ENCODE results near the gene C4A. TPM values are rescaled to one million over a fixed set of nuclear protein-coding genes. Genes with fewer than 3 reads are reported as not detected.
"Not testable (repeated sequence)": the region's sequence is repeated elsewhere in the genome, so short reads cannot be mapped to it uniquely, and the experiment has no call there.

Gene C4A
- polyA plus RNA-seq, 1 experiment = 7.5 TPM

DNA sequence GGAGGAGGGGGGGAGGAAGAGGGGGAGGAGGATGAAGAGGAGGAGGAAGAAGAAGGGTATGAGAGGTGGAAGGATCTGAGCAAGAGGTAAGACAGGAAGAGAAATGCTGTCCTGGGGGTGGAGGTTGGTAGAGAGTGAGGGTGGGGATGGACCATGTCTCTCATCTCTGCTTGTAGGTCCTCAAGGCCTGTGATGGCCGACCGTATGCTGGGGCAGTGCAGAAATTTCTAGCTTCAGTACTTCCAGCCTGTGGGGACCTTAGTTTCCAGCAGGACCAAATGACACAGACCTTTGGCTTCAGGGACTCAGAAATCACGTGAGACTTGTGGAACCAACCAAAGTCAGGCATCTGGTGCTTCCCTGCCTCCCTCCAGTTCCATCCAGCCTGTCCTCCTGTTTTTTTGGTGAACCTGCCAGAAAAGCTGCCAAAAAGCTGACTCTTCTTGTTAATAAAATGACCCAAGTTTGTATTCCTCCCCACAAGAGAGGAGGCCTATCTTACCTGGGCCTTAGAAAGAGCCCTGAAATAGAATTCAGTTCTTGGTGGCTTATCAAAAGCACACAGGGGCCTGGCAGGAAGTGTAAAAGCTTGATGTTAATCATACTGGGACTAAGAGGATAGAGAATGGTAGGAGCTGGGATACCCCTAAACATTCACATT is 2.5 kb upstream of the C4A start:
- no peak for DNase-seq (ENCODE audit: low read depth, low spot score)
- ChIA-PET POLR2A (no interaction called here), CTCF (interaction anchor here (0.5 to 1.2 kb wide), 2 partner anchors 138 to 268 kb away, joined by 3 to 5 read pairs; no protein-coding TSS in a partner anchor)
- Histone ChIP-seq H3K27ac (ENCODE audit: low read depth, low read length) (no peak overlapping the region), H3K27me3 (ENCODE audit: control insufficient read depth, insufficient read depth, low read length) (no peaks in the 10 kb centered on the region), H3K4me3 (ENCODE audit: low read depth, low read length) (no peak overlapping the region), H3K9me3 (ENCODE audit: control insufficient read depth, insufficient read depth, low read length) (no peaks in the 10 kb centered on the region; the same call in 1 of the 2 replicates)
- TF ChIP-seq, protein P1, sequence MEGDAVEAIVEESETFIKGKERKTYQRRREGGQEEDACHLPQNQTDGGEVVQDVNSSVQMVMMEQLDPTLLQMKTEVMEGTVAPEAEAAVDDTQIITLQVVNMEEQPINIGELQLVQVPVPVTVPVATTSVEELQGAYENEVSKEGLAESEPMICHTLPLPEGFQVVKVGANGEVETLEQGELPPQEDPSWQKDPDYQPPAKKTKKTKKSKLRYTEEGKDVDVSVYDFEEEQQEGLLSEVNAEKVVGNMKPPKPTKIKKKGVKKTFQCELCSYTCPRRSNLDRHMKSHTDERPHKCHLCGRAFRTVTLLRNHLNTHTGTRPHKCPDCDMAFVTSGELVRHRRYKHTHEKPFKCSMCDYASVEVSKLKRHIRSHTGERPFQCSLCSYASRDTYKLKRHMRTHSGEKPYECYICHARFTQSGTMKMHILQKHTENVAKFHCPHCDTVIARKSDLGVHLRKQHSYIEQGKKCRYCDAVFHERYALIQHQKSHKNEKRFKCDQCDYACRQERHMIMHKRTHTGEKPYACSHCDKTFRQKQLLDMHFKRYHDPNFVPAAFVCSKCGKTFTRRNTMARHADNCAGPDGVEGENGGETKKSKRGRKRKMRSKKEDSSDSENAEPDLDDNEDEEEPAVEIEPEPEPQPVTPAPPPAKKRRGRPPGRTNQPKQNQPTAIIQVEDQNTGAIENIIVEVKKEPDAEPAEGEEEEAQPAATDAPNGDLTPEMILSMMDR (IDR thresholded peaks at IDR 0.05; ENCODE audit: low read depth, low read length) = no peak

DNA sequence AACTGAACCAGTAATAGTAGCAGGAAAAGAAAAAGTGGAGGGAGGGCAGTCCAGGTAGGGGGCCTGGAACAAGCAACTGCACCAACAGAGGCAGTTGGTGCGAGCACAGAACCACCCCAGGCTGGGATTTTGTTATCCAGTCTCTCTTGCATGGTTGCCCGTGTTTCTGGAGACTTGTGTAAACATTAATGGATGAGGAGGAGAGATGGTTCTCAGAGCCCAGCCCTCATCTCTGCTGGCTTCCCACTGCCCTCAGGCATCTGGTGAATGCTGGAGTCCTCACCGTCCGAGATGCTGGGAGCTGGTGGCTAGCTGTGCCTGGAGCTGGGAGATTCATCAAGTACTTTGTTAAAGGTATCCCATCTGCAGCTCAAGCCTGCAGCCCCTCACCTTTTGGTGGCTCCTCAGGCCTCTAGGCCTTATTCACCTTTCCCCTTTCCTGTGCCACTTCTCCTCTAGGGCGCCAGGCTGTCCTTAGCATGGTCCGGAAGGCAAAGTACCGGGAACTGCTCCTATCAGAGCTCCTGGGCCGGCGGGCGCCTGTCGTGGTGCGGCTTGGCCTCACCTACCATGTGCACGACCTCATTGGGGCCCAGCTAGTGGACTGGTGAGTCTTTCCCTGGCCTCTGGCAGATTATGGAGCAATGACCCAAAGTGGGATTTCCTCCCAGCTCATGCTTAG is 1.5 kb upstream of the C4A start:
- H3K9me3 ChIP-seq (ENCODE audit: control insufficient read depth, insufficient read depth, low read length); POLR2A ChIA-PET; H3K27me3 ChIP-seq (ENCODE audit: control insufficient read depth, insufficient read depth, low read length): not testable (repeated sequence)

DNA sequence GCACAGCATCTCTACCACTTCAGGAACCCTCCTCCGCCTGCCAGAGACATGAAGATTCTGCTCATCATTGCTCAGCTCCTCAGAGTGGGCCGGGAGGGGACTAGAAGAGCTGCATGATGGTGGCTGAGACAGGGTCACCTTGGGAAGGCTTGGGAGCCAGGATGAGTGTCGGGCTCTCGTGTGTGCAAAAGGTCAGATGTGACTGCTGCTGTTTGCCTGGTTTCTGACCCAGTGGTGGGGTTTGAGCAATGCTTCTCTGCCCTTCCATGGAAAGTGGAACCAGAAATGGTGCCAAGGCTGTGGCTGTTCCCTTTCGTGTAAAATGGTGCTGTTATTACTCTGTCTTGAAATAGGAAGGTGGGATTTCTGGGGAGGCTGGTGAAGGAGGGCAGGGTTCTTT is 859 bp upstream of the C4A start:
- H3K27ac ChIP-seq (ENCODE audit: low read depth, low read length); DNase-seq (ENCODE audit: low read depth, low spot score); POLR2A ChIA-PET; H3K4me3 ChIP-seq (ENCODE audit: low read depth, low read length); H3K27me3 ChIP-seq (ENCODE audit: control insufficient read depth, insufficient read depth, low read length); CTCF ChIA-PET; H3K9me3 ChIP-seq (ENCODE audit: control insufficient read depth, insufficient read depth, low read length): not testable (repeated sequence)

More for the DNA sequence above, 1.5 kb upstream of the C4A start:
- H3K4me3 ChIP-seq (ENCODE audit: low read depth, low read length); DNase-seq (ENCODE audit: low read depth, low spot score); H3K27ac ChIP-seq (ENCODE audit: low read depth, low read length): not testable (repeated sequence)
- CTCF ChIA-PET = interaction anchor here (0.6 to 1.2 kb wide), 2 partner anchors 137 to 864 kb away, joined by 3 read pairs; partner anchors contain the start of gene PSMB8

DNA sequence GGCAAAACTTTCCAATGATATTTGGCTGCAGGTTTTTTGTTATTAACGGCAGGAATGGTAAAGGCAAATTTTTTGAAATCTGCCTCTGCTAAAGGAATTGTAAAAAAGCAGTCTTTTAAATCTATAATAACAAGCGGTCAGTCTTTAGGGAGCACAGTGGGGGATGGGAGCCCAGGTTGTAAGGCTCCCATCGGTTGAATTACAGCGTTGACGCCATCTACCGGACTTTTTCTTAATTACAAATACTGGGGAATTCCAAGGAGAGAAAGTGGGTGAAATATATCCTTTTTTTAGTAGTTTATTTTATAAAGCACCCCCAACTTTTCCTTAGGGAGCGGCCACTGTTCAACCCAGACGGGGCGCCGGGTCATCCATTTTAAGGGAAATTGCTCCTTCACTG is 7.5 kb downstream of the C4A start:
- POLR2A ChIA-PET; H3K4me3 ChIP-seq (ENCODE audit: low read depth, low read length); CTCF ChIA-PET; DNase-seq (ENCODE audit: low read depth, low spot score); H3K27ac ChIP-seq (ENCODE audit: low read depth, low read length); H3K27me3 ChIP-seq (ENCODE audit: control insufficient read depth, insufficient read depth, low read length); H3K9me3 ChIP-seq (ENCODE audit: control insufficient read depth, insufficient read depth, low read length): not testable (repeated sequence)

DNA sequence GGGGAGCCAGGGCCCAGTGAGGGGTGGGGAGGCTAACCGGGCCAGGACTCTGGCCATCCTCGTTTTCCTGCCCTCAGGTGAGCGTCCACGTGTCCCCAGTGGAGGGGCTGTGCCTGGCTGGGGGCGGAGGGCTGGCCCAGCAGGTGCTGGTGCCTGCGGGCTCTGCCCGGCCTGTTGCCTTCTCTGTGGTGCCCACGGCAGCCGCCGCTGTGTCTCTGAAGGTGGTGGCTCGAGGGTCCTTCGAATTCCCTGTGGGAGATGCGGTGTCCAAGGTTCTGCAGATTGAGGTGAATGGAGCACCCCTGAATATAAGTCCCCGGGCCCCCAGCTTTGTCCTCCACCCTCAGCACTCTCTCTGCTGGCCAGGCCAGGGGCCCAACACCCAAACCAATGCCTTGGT is 12.6 kb downstream of the C4A start:
- POLR2A ChIA-PET; CTCF ChIA-PET; H3K27ac ChIP-seq (ENCODE audit: low read depth, low read length); H3K4me3 ChIP-seq (ENCODE audit: low read depth, low read length); DNase-seq (ENCODE audit: low read depth, low spot score); H3K9me3 ChIP-seq (ENCODE audit: control insufficient read depth, insufficient read depth, low read length); H3K27me3 ChIP-seq (ENCODE audit: control insufficient read depth, insufficient read depth, low read length): not testable (repeated sequence)

DNA sequence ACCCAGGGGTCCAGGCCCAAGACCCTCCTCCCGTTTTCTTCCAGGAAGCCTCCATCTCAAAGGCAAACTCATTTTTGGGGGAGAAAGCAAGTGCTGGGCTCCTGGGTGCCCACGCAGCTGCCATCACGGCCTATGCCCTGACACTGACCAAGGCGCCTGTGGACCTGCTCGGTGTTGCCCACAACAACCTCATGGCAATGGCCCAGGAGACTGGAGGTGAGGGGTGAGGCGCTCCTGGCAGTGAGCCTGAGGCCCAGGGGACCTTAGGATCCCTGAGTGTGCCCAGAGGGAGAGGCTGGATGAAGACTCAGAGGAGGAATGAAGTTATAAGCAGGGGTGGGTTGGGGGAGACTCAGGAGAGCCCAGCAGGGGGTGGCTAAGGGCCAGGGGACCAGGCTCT is 14.5 kb downstream of the C4A start:
- CTCF ChIA-PET; DNase-seq (ENCODE audit: low read depth, low spot score); H3K4me3 ChIP-seq (ENCODE audit: low read depth, low read length); H3K9me3 ChIP-seq (ENCODE audit: control insufficient read depth, insufficient read depth, low read length); H3K27ac ChIP-seq (ENCODE audit: low read depth, low read length); H3K27me3 ChIP-seq (ENCODE audit: control insufficient read depth, insufficient read depth, low read length); POLR2A ChIA-PET: not testable (repeated sequence)

DNA sequence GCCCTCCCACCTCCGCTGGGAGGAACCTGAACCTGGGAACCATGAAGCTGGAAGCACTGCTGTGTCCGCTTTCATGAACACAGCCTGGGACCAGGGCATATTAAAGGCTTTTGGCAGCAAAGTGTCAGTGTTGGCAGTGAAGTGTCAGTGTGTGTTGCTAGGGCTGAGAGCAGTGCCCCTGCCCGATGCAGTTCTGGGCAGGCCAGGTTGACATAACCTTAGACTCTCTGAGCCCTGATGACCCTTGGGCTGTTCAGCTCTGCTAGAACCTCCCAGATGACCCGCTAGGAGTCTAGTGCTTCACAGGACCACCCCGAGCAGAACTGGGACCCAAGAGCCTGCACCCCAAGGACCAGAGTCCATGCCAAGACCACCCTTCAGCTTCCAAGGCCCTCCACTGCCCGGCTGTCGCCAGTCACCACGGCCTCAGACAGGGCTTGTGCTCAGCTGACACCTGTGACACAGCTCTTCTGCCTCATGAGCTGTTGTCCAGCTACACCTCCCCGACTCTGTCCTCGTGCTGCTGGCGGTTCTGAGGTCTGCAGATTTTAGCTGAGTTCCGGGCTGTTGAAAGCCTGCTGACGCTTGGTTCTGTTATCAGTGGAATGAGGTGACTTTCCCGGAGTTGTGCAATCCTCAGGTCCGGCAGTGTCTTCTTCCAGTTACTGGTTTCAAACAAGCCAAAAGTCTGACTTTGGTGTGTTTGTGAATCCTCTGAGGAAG is 20.9 kb downstream of the C4A start:
- H3K4me3 ChIP-seq (ENCODE audit: low read depth, low read length); DNase-seq (ENCODE audit: low read depth, low spot score); H3K27me3 ChIP-seq (ENCODE audit: control insufficient read depth, insufficient read depth, low read length); POLR2A ChIA-PET; H3K9me3 ChIP-seq (ENCODE audit: control insufficient read depth, insufficient read depth, low read length); CTCF ChIA-PET; H3K27ac ChIP-seq (ENCODE audit: low read depth, low read length): not testable (repeated sequence)

DNA sequence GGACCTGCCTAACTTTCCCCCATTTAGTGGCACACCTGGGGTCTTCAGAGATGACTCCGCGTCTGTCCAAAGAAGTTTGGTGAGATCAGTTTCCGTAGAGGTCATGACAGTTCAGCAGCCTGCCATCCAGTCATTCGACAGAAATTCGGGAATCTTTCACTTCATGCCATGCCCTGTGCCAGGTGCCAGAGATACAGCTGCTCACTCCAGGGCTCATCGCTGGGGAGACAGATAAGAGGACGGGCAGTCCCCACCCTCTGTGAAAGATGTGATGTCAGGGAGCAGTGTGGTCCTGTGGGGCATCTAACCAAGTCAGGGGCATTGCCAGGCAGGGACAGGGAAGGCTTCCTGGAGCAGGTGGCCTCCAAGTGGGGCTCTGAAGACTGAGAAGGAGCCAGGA is 21.4 kb downstream of the C4A start:
- H3K4me3 ChIP-seq (ENCODE audit: low read depth, low read length); H3K27ac ChIP-seq (ENCODE audit: low read depth, low read length); H3K27me3 ChIP-seq (ENCODE audit: control insufficient read depth, insufficient read depth, low read length); POLR2A ChIA-PET; H3K9me3 ChIP-seq (ENCODE audit: control insufficient read depth, insufficient read depth, low read length); DNase-seq (ENCODE audit: low read depth, low spot score); CTCF ChIA-PET: not testable (repeated sequence)

DNA sequence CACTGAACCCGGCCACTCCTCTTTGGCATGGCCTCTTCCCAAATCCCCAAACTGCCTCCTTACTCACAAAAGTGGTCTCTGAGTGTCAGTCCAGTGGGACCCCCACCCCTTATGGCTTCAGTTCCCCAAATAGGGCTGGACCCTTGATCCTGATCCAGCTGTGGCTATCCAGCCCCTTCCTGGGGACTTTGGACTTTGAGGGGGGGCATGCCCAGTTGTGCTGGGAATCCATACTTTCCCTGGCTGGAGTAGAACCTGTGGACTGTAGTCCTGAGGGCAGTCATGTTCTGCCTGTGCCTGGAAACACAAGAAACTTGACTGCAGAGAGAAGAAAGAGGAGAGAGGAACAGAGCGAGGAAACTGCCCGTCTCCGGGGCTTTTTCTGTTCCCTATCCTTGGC is 22.5 kb downstream of the C4A start:
- H3K27ac ChIP-seq (ENCODE audit: low read depth, low read length); H3K4me3 ChIP-seq (ENCODE audit: low read depth, low read length); DNase-seq (ENCODE audit: low read depth, low spot score); POLR2A ChIA-PET; H3K9me3 ChIP-seq (ENCODE audit: control insufficient read depth, insufficient read depth, low read length); CTCF ChIA-PET; H3K27me3 ChIP-seq (ENCODE audit: control insufficient read depth, insufficient read depth, low read length): not testable (repeated sequence)

DNA sequence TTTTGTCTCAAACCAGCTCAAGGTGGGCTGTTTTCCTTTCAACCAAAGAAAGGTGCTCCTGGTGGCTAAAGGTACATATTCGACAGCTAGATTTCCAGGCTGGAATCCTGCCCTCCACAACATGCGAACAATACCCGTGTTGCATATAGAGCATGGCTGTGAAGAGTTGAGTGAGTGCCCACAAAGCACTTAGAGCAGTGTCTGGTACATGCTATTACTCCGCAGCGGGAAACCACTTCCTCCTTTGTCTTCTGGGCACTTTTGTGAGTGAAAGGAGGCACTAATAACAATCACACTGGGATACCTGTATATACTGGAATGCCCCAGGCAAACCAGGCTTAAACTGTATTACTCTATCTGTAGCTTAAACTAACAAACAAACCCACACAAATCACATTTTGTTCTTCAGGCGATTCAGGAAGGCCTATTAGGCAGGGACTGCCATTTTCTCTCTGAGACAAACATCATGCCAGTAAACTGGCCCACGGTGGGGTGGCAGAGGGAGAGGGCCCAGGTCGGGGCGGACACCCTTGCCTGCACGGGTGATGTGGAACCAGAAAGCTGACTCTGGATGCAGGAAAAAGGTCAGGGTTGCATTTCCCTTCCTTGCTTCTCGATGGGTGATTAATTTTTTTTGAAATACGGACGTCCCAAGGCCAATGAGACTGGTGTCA is 23.1 kb downstream of the C4A start:
- H3K4me3 ChIP-seq (ENCODE audit: low read depth, low read length); H3K27ac ChIP-seq (ENCODE audit: low read depth, low read length); H3K27me3 ChIP-seq (ENCODE audit: control insufficient read depth, insufficient read depth, low read length); H3K9me3 ChIP-seq (ENCODE audit: control insufficient read depth, insufficient read depth, low read length); DNase-seq (ENCODE audit: low read depth, low spot score); POLR2A ChIA-PET; CTCF ChIA-PET: not testable (repeated sequence)

DNA sequence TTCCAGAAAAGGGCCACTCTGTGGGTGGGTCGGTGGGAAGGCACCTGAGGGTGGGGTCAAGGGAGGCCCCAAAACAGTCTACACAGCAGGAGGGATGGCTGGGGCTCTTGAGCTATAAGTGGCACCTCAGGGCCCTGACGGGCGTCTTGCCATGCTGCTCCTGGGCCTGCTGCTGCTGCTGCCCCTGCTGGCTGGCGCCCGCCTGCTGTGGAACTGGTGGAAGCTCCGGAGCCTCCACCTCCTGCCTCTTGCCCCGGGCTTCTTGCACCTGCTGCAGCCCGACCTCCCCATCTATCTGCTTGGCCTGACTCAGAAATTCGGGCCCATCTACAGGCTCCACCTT is 23.7 kb downstream of the C4A start:
- H3K9me3 ChIP-seq (ENCODE audit: control insufficient read depth, insufficient read depth, low read length); H3K4me3 ChIP-seq (ENCODE audit: low read depth, low read length); CTCF ChIA-PET; H3K27ac ChIP-seq (ENCODE audit: low read depth, low read length); POLR2A ChIA-PET; H3K27me3 ChIP-seq (ENCODE audit: control insufficient read depth, insufficient read depth, low read length); DNase-seq (ENCODE audit: low read depth, low spot score): not testable (repeated sequence)

All from AG04450 (cell line).